GM18873 (cell line): ENCODE results near the gene SDK1.

Experiments
- ATAC-seq: cut with Tn5 transposase; IDR thresholded peaks from one replicate; pipeline ENCODE4 v1.9.1; 2021; ENCODE audit warnings: mild to moderate bottlenecking, moderate library complexity, moderate number of reproducible peaks; ENCODE audit not compliant: unreplicated experiment, low FRiP score

The SDK1 gene

DNA sequence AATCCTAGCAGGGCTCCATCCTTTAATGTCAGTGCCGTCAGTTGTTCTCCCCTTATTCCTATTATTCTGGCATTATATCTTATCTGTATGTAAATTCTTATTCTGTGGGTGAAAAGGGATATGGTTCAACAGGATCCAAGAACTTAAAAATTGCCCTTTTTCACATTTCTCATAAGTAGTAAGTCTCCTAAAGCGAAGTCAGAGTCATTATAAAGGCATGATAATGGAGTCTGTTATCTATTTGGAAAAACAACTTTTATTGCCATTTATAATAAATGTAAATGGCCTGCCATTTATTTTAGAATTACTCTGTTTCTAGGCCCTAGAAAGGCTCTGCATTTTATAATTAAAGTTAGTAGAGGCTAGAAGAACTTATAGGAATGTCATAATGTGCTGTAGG lies 31.3 kb downstream of the SDK1 start:
- no peak for ATAC-seq

DNA sequence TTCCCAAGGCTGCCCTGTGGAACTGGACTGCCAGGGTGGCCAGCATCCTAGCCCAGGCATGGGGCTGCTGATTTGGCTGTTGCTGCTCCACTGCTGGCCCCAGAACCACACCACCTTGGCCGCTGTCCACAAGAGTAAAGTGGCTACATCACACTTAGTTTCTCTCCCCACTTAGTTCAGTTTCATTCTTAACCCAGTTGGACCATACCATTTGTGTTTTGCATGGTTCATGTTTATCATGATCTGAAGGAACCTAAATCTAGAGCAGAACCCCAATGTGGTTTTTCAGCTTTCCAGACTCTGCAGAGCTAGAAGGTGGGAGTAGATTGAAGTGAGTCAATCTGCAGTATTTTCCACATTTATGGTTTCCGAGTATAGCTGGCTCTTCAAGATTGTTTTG lies 32.8 kb downstream of the SDK1 start:
- ATAC-seq = no peak

DNA sequence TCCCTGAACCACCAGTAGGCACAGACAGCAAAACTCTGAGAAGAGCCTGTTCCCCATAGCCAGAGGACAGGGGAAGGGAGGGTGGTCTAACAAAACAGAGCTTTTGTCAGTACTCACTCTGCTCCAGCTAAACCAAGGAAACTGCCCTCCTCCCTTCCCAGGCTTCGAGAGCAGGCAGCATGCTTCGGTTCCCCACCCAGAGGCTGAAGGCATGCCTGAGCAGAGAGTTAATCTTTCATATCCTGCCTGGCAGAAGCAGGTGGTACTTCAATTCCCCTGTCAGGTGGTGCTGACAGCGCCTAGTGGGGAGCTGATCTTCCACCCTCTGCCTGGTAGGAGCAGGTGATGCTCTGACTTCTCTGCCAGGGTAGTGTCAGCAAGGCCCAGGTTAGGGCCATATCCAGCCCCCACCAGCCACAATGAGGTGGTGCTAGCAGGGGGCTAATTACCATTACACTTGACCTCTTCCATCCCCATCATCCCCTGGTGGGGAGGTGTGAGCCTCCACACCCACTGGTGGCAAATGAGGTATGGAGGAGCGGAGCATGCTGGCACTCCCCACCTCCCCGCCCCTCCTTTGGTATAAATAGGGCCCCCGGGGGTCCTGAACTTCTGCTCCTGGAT lies 35.1 kb downstream of the SDK1 start:
- no peak for ATAC-seq

GRCh38 chr7:3338161-3338560 lies 37.1 kb downstream of the SDK1 start:
- no peak for ATAC-seq

DNA sequence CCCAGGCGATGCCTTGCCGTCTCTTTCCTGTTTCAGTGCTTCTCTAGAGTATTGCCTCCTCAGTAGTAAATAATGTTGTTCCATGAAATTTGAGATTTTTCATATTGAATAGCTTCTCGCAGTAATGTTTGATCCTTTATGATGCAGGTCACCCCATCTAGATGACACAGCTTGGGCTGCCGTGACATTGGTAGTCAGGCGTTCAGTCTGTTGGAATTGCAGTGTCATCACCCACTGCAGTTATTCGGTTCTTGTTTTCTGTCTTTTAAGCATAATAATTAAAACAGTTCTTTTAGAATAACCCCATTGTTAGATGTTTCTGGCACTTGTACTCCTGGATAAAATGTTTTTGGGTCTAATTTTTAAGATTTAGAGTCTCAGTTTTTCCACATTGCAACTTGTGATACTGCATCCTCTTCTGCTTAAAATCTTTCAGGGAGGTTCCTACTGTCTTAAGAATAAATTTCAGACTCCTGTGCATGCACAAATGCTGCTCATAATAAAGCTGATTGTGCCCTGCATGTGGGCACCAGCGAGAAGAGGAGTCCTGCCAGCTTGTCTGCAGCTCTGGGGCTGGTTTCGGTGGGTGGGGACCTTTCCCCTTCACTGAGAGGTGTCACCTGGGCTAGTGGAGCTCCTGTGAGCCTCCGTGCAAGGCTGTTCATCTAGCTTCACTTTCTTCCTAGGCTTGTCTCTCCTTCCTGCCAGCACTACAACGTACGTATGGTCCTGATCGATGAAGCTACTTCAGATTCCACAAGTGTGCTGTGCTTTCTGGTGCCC lies 44.8 kb downstream of the SDK1 start:
- ATAC-seq = no peak

- ATAC-seq = no peak
These were observed 48.1 kb downstream of the SDK1 start for GRCh38 chr7:3349126-3349525.

- no peak for ATAC-seq
These were observed 55.1 kb downstream of the SDK1 start for GRCh38 chr7:3356173-3356572.

GRCh38 chr7:3358991-3359390 lies 57.9 kb downstream of the SDK1 start:
- no peak for ATAC-seq

DNA sequence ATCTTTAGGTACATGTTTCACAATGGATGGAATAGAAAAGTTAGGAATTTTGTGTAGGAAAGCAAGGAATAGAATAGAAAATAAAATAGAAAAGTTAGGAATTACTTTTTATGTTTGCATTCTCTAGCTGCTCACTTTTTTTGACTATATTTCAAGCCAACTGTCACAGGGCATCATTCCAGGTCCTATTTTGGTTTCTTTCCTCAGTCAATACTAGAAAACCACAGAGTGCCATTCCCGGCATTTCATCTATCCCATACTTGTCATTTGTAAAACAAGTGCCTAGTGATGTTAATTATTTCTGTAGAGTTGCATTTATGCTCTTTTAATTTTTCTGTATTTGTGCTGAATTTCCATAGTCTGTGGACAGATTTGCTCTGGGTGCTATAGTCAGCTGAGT lies 66.2 kb downstream of the SDK1 start:
- ATAC-seq = no peak

GRCh38 chr7:3370068-3370830 lies 69.2 kb downstream of the SDK1 start:
- no peak for ATAC-seq

- ATAC-seq = no peak
These were observed 69.9 kb downstream of the SDK1 start for GRCh38 chr7:3370921-3371320.

DNA sequence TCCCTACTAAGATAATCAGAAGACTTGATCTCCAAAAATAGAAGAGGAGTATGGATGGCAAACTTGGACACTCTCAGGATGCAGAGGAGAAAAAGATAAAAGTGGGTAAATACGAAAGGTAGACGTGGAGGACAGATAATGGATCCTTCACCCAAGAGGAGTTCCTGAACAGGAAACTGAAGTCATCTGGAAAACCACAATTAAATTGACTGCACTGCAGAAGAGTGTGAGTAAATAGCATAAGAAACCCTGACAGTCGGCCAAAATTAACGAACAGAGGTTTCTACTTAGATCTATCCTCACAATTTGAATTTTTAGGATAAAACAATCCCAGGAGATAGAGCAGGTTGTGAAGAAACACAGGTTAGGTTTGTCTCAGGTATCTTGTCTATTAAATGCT lies 70.5 kb downstream of the SDK1 start:
- no peak for ATAC-seq

DNA sequence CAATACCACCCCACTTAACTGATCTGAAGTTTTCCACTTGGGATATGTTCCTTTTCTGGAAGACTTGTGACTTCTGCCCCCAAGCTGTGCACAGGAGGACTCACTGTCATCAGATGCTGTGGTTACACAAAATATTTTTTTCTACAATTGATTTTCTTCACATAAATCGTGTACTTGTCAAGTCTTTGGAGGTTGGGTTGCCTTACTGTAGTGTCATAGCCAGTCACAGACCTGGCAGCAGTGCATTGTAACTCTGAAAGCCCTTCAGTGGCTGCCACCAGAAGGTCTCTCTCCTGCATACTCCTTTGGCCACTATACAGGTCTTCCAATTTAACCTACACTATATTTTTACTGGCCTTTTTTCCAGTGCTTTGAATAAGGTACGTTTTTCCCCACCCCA lies 73.2 kb downstream of the SDK1 start:
- no peak for ATAC-seq

GRCh38 chr7:3378390-3379150 lies 77.5 kb downstream of the SDK1 start:
- ATAC-seq = no peak

- ATAC-seq = no peak
These were observed 79.0 kb downstream of the SDK1 start for GRCh38 chr7:3380034-3380433.

GRCh38 chr7:3380886-3381685 lies 80.0 kb downstream of the SDK1 start:
- ATAC-seq = no peak

DNA sequence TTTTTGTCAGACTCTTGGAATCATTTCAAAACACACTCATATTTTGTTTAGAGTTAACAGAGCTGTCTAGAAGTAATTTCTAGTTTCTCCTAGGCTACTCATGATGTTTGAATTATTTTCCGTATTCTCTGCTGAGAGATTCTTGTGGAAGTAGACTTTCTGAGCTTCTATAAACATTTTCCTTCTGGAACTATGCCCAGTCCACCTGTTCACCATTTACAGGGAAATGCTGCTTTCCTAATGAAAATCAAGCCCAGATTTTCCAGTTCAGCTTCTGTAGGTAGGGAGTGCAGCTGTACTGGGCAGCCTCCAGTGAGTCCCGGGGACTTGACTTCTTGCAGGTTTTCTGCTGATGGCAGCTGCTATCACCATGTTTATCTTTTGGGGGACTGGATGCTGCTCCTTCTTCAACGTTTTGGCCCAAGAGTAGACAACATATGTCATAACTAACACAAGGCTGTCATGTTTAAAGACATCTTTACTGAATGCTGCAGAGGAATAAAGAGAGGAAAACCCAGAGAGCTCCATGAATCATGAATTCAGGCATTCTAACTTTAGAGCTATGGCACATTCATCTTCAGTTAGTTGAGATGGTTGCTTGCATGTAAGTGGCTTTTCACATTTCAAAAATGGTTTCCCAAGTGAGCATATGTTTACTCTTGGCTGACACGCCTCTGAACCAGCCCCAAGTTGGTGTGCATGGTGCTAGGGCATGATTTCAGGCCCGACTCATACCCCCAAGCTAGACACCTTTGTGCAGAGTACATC lies 85.6 kb downstream of the SDK1 start:
- ATAC-seq = no peak

GRCh38 chr7:3393862-3394261 lies 92.8 kb downstream of the SDK1 start:
- no peak for ATAC-seq

DNA sequence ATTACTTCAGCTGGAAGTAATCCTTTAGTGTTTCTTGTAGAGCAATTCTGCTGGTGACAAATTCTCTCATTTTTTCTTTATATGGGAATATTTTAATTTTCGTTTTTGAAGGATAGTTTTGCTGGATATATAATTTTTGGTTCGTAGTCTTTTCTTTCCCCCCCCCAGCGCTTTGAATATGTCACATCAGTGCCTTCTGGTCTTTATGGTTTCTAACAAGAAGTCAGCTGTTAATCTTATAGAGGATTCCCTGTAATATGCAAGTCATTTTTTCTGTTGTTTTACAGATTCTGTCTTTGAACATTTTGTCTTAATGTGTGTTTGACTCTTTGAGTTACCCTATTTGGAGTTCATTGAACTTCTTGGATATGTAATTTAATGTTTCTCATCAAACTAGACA lies 96.3 kb downstream of the SDK1 start:
- ATAC-seq = no peak
